IMR-90 (cell line): ENCODE measurements around the gene LRSAM1. TPM values are rescaled to one million over a fixed set of nuclear protein-coding genes. Genes with fewer than 3 reads are reported as not detected.

Source experiments
- ATAC-seq: fragments of 200-7000 bp; cut with Tn5 transposase; 2 replicates; pipeline ENCODE4 v1.9.1; 2020; ENCODE audit warnings: low read depth, mild to moderate bottlenecking, moderate library complexity
- BruUV-seq: library from RNA; stranded (reverse); fragments of 400-500 nt; replicated peaks from 2 replicates; lab custom pipeline; 2021; lab: Mats Ljungman, UMichigan
- CTCF ChIA-PET: fragments of 300-600 bp; formaldehyde crosslinking; extraction: SDS; loops from one replicate; lab custom pipeline; 2021; ENCODE audit warnings: antibody characterized with exemption; lab: Yijun Ruan, JAX
- POLR2A ChIA-PET: fragments of 300-600 bp; sonication (Branson Sonifier 250); formaldehyde crosslinking; loops from one replicate; lab custom pipeline; 2022; ENCODE audit warnings: antibody characterized with exemption; ENCODE audit not compliant: unreplicated experiment; lab: Charles Lee
- DNase-seq: peaks from one replicate; pipeline ENCODE4 v3.0.0; 2013
- H2AFZ ChIP-seq: replicated peaks from 2 replicates; pipeline ENCODE3; 2013; ENCODE audit warnings: low read length, mild to moderate bottlenecking; ENCODE audit not compliant: poor library complexity
- H2AK5ac ChIP-seq: 2 replicates; pipeline ENCODE4 v1.6.1; 2013; ENCODE audit warnings: low read depth, low read length, inconsistent platforms
- H2AK9ac ChIP-seq: replicated peaks from 2 replicates; pipeline ENCODE3; 2013; ENCODE audit warnings: mild to moderate bottlenecking, low read depth, low read length, moderate library complexity; ENCODE audit not compliant: poor library complexity
- H2BK120ac ChIP-seq: 2 replicates; pipeline ENCODE4 v1.6.1; 2013; ENCODE audit warnings: low read depth, low read length, inconsistent platforms
- H2BK15ac ChIP-seq: 3 replicates; pipeline ENCODE4 v1.6.1; 2013; ENCODE audit warnings: low read depth, low read length, inconsistent platforms
- H2BK20ac ChIP-seq: 2 replicates; pipeline ENCODE4 v1.6.1; 2013; ENCODE audit warnings: low read depth, mild to moderate bottlenecking, inconsistent platforms, low read length, moderate library complexity
- H2BK5ac ChIP-seq: 2 replicates; pipeline ENCODE4 v1.6.1; 2013; ENCODE audit warnings: mild to moderate bottlenecking, low read depth, low read length, inconsistent platforms; ENCODE audit not compliant: poor library complexity, severe bottlenecking
- H3K14ac ChIP-seq: replicated peaks from 2 replicates; pipeline ENCODE4 v1.6.1; 2013; ENCODE audit warnings: low read depth, low read length, inconsistent platforms
- H3K18ac ChIP-seq: 2 replicates; pipeline ENCODE4 v1.6.1; 2013; ENCODE audit warnings: low read depth, low read length, control low read depth
- H3K23ac ChIP-seq: 2 replicates; pipeline ENCODE4 v1.6.1; 2013; ENCODE audit warnings: low read depth, low read length, inconsistent platforms
- H3K27ac ChIP-seq: 2 replicates; pipeline ENCODE4 v1.5.1; 2013; ENCODE audit warnings: mild to moderate bottlenecking, control low read depth, low read length; ENCODE audit not compliant: insufficient read depth
- H3K27me3 ChIP-seq: 2 replicates; pipeline ENCODE4 v1.6.1; 2013; ENCODE audit warnings: low read length; ENCODE audit not compliant: control insufficient read depth, insufficient read depth
- H3K36me3 ChIP-seq: 2 replicates; pipeline ENCODE4 v1.6.1; 2013; ENCODE audit warnings: low read length, mixed read lengths; ENCODE audit not compliant: control insufficient read depth, insufficient read depth
- H3K4ac ChIP-seq: 2 replicates; pipeline ENCODE4 v1.6.1; 2013; ENCODE audit warnings: low read depth, low read length, inconsistent platforms
- H3K4me1 ChIP-seq: 2 replicates; pipeline ENCODE4 v1.6.1; 2013; ENCODE audit warnings: low read length, mixed read lengths; ENCODE audit not compliant: control insufficient read depth, insufficient read depth
- H3K4me2 ChIP-seq: 2 replicates; pipeline ENCODE4 v1.6.1; 2013; ENCODE audit warnings: low read depth, mild to moderate bottlenecking, control low read depth, low read length, moderate library complexity
- H3K4me3 ChIP-seq: 2 replicates; pipeline ENCODE4 v1.5.1; 2013; ENCODE audit warnings: low read depth, mild to moderate bottlenecking, control low read depth, low read length, moderate library complexity; ENCODE audit not compliant: insufficient read depth
- H3K56ac ChIP-seq: 2 replicates; pipeline ENCODE4 v1.6.1; 2013; ENCODE audit warnings: low read length, inconsistent platforms; ENCODE audit not compliant: insufficient read depth; ENCODE audit errors: extremely low read depth
- H3K79me1 ChIP-seq, 2 experiments: 2 replicates each; pipeline ENCODE4 v1.6.1; 2013; ENCODE audit warnings: low read length in 2 of 2, inconsistent platforms in 1 of 2, low read depth in 1 of 2
- H3K9ac ChIP-seq: 2 replicates; pipeline ENCODE4 v1.6.1; 2013; ENCODE audit warnings: low read depth, low read length, control low read depth
- H3K9me1 ChIP-seq: 2 replicates; pipeline ENCODE4 v1.6.1; 2013; ENCODE audit warnings: low read length, inconsistent platforms; ENCODE audit not compliant: insufficient read depth
- H3K9me3 ChIP-seq: 2 replicates; pipeline ENCODE4 v1.6.1; 2013; ENCODE audit warnings: low read length; ENCODE audit not compliant: control insufficient read depth, insufficient read depth
- H4K20me1 ChIP-seq: 2 replicates; pipeline ENCODE4 v1.6.1; 2013; ENCODE audit warnings: low read length, inconsistent platforms; ENCODE audit not compliant: insufficient read depth
- H4K5ac ChIP-seq: 2 replicates; pipeline ENCODE4 v1.6.1; 2013; ENCODE audit warnings: mild to moderate bottlenecking, low read depth, low read length, control low read depth
- H4K8ac ChIP-seq, 2 experiments: 2 replicates each; pipeline ENCODE4 v1.6.1; 2013; ENCODE audit warnings: low read depth in 2 of 2, low read length in 2 of 2, control low read depth in 1 of 2, inconsistent platforms in 1 of 2
- H4K91ac ChIP-seq: 2 replicates; pipeline ENCODE4 v1.6.1; 2013; ENCODE audit warnings: low read depth, low read length, inconsistent platforms; ENCODE audit not compliant: insufficient read depth
- BHLHE40 ChIP-seq: fragments of 150-350 bp; IDR thresholded peaks from 2 replicates; pipeline ENCODE4 v1.6.1; 2016; ENCODE audit warnings: mild to moderate bottlenecking, low read depth, low read length
- CEBPB ChIP-seq: IDR thresholded peaks from 2 replicates; pipeline ENCODE4 v1.6.1; 2012; ENCODE audit warnings: low read depth, low read length, improper control_type of control experiment
- CHD1 ChIP-seq: IDR thresholded peaks from 2 replicates; pipeline ENCODE4 v1.6.1; 2012; ENCODE audit warnings: low read depth, low read length, improper control_type of control experiment
- CTCF ChIP-seq: conservative IDR thresholded peaks from 2 replicates; pipeline ENCODE4 v1.5.1; 2012; ENCODE audit warnings: mild to moderate bottlenecking, low read depth, low read length, improper control_type of control experiment
- ELK1 ChIP-seq: fragments of 150-350 bp; IDR thresholded peaks from 2 replicates; pipeline ENCODE4 v1.6.1; 2016; ENCODE audit warnings: low read depth, mild to moderate bottlenecking, low read length, moderate library complexity, borderline replicate concordance
- FOS ChIP-seq: fragments of 150-350 bp; IDR thresholded peaks from 2 replicates; pipeline ENCODE4 v1.6.1; 2016; ENCODE audit warnings: low read depth, low read length
- MAFK ChIP-seq: IDR thresholded peaks from 2 replicates; pipeline ENCODE4 v1.6.1; 2012; ENCODE audit warnings: low read depth, low read length, improper control_type of control experiment
- MAZ ChIP-seq: IDR thresholded peaks from 2 replicates; pipeline ENCODE4 v1.6.1; 2012; ENCODE audit warnings: low read depth, mild to moderate bottlenecking, low read length, improper control_type of control experiment, moderate library complexity, borderline replicate concordance
- MXI1 ChIP-seq: IDR thresholded peaks from 2 replicates; pipeline ENCODE4 v1.6.1; 2012; ENCODE audit warnings: low read depth, mild to moderate bottlenecking, low read length, moderate library complexity, borderline replicate concordance
- NFE2L2 ChIP-seq: fragments of 150-350 bp; IDR thresholded peaks from 2 replicates; pipeline ENCODE4 v1.6.1; 2016; ENCODE audit warnings: low read depth, mild to moderate bottlenecking, low read length
- POLR2A ChIP-seq: IDR thresholded peaks from 2 replicates; pipeline ENCODE4 v1.6.1; 2012; ENCODE audit warnings: mild to moderate bottlenecking, low read depth, low read length
- RAD21 ChIP-seq: IDR thresholded peaks from 2 replicates; pipeline ENCODE4 v1.6.1; 2012; ENCODE audit warnings: low read length, improper control_type of control experiment
- RCOR1 ChIP-seq: IDR thresholded peaks from 2 replicates; pipeline ENCODE4 v1.6.1; 2012; ENCODE audit warnings: mild to moderate bottlenecking, low read length, improper control_type of control experiment; ENCODE audit not compliant: insufficient replicate concordance
- RFX5 ChIP-seq: IDR thresholded peaks from 2 replicates; pipeline ENCODE4 v1.8.0; 2012; ENCODE audit warnings: low read depth, mild to moderate bottlenecking, low read length, moderate library complexity
- USF2 ChIP-seq: fragments of 150-350 bp; IDR thresholded peaks from 2 replicates; pipeline ENCODE4 v1.6.1; 2017; ENCODE audit warnings: mild to moderate bottlenecking, antibody characterized with exemption, low read length, low read depth
- WGBS, 2 experiments: methylation state at CpG; one replicate each; pipeline versions ENCODE4 v1.1.5 to v1.1.7; 2013; ENCODE audit warnings: missing lambda C conversion rate in 2 of 2; ENCODE audit not compliant: insufficient read length in 1 of 2; ENCODE audit errors: extremely low coverage in 2 of 2; 5-methylcytosine and 5-hydroxymethylcytosine counted together
- dilution Hi-C: fragments of 300-500 bp; cut with HindIII; formaldehyde crosslinking; loops from one replicate; pipeline ENCODE4 v1.14.3; 2018; ENCODE audit warnings: low sequenced_read_pairs; ENCODE audit not compliant: unreplicated experiment
- in situ Hi-C: fragments of 300-500 bp; cut with MboI; formaldehyde crosslinking; loops from 3 replicates; pipeline ENCODE4 v1.14.3; 2019; ENCODE audit warnings: low sequenced_read_pairs, inconsistent platforms, mixed read lengths
- intact Hi-C: fragments of 100-400 bp; cut with micrococcal nuclease; formaldehyde crosslinking; loops from 2 replicates; pipeline ENCODE4 v1.10.0; 2022
- polyA plus RNA-seq, 3 experiments: library from polyadenylated mRNA; depleted of rRNA; stranded (reverse); fragments of >200 nt; gene quantifications; 2 replicates each; pipeline ENCODE4 v1.2.3, GENCODE V29; 2012; ENCODE audit warnings: low replicate concordance in 1 of 3
- total RNA-seq: library from RNA; depleted of rRNA; stranded (reverse); fragments of >200 nt; gene quantifications from 2 replicates; pipeline ENCODE4 v1.2.3, GENCODE V29; 2012

The LRSAM1 gene
- total and polyA plus RNA-seq, 2 of the 4 experiments (the other 2 are of a cell fraction), result 3.0 to 9.3 TPM

- H4K20me1 ChIP-seq, result peaks cover 68% of the 10 kb centered on the region
- WGBS, 2 experiments, result 71% methylated on average over 2 of the region's 4 CpGs; no CpG with 5 or more reads in 1 of the 2 experiments
- H3K27me3 ChIP-seq, result no peaks in the 10 kb centered on the region
- no peaks in the 10 kb centered on the region for H3K9me3 ChIP-seq
- peaks cover 25 to 90% of the 10 kb centered on the region in 2 experiments for H3K79me1 ChIP-seq
- peak overlapping the region; percentile 89 for H3K27ac ChIP-seq
- in situ Hi-C loops (no loop called here), dilution Hi-C loops (no loop called here), intact Hi-C loops (no loop called here)
- H3K14ac ChIP-seq, result peak overlapping the region; percentile 13; the same call in 1 of the 2 replicates
- H2BK5ac ChIP-seq, result peak overlapping the region; percentile 46
- H3K4me1 ChIP-seq, result peaks cover 51% of the 10 kb centered on the region
- DNase-seq (no peak), ATAC-seq (peak; percentile 4; the same call in 1 of the 2 replicates)
- BruUV-seq, result no TSS peak
- peak overlapping the region; percentile 89 for H2AK5ac ChIP-seq
- no peak overlapping the region for H2AFZ ChIP-seq
- ChIA-PET CTCF (no interaction called here), POLR2A (no interaction called here)
- H3K23ac ChIP-seq, result peak overlapping the region; percentile 72; the same call in 1 of the 2 replicates
- peak overlapping the region; percentile 33 for H2AK9ac ChIP-seq
- peak overlapping the region; percentile 63 for H3K4ac ChIP-seq
- no peak overlapping the region for H3K4me3 ChIP-seq
- H4K8ac ChIP-seq, result peak overlapping the region in 1 of 2 experiments; percentile 69; a peak in 2 of 4 replicates
- no peak overlapping the region for H3K56ac ChIP-seq
- peak overlapping the region; percentile 35; the same call in 1 of the 2 replicates for H4K5ac ChIP-seq
- no peak overlapping the region for H2BK20ac ChIP-seq
- peak overlapping the region; percentile 26; the same call in 1 of the 2 replicates for H3K9ac ChIP-seq
- H3K4me2 ChIP-seq, result no peak overlapping the region; the same call in 1 of the 2 replicates
- H2BK120ac ChIP-seq, result peak overlapping the region; percentile 26; the same call in 1 of the 2 replicates
- H2BK15ac ChIP-seq, result no peak overlapping the region
- H4K91ac ChIP-seq, result no peak overlapping the region
- H3K36me3 ChIP-seq, result peaks cover 57% of the 10 kb centered on the region
- peak overlapping the region; percentile 25; the same call in 1 of the 2 replicates for H3K18ac ChIP-seq
- H3K9me1 ChIP-seq, result peaks cover 27% of the 10 kb centered on the region
- TF ChIP-seq RFX5 (no peak), CHD1 (no peak), MAZ (no peak), MAFK (no peak), POLR2A (no peak), CTCF (no peak), FOS (no peak), NFE2L2 (no peak), RAD21 (no peak), BHLHE40 (no peak), CEBPB (no peak), USF2 (no peak), RCOR1 (no peak), ELK1 (no peak), MXI1 (no peak)
These were observed 83.1 kb downstream of the LRSAM1 start for GRCh38 chr9:127534250-127534906.
